ENCODE measurements around the gene GCHFR.

GCHFR gene

GRCh38 chr15:40812721-40813425 lies 49.0 kb downstream of the GCHFR start:
- DNase-seq (ENCODE audit: low spot score), result no peak

- DNase-seq (ENCODE audit: low spot score), result no peak
Observed at GRCh38 chr15:40815042-40815698, 51.3 kb downstream of the GCHFR start.
